Fibroblast of skin of abdomen (primary cell): ENCODE results near the gene COMMD4.
"Not testable (repeated sequence)": the region's sequence is repeated elsewhere in the genome, so short reads cannot be mapped to it uniquely, and the experiment has no call there.

Source experiments
- DNase-seq: peaks from one replicate; pipeline ENCODE4 v3.0.0-alpha.2; 2013

Gene COMMD4

GRCh38 chr15:75380773-75381172 is 44.9 kb downstream of the COMMD4 start:
- DNase-seq, result no peak

- DNase-seq, result not testable (repeated sequence)
These were observed 48.1 kb downstream of the COMMD4 start for GRCh38 chr15:75383986-75384385.
